Lower lobe of right lung (tissue), 2 donors: ENCODE results near the gene CACUL1. TPM values are rescaled to one million over a fixed set of nuclear protein-coding genes. Genes with fewer than 3 reads are reported as not detected.
"Not testable (repeated sequence)": the region's sequence is repeated elsewhere in the genome, so short reads cannot be mapped to it uniquely, and the experiment has no call there.

Source experiments
- ATAC-seq, 2 donors: fragments of 200-7000 bp; cut with Tn5 transposase; one replicate each; pipeline ENCODE4 v1.9.1; 2020 to 2022; ENCODE audit warnings: mild to moderate bottlenecking in 2 of 2, moderate library complexity in 2 of 2
- DNase-seq: peaks from one replicate; pipeline ENCODE4 v3.0.0-alpha.2; 2020
- H3K27ac ChIP-seq: fragments of 200-600 bp; one replicate; pipeline ENCODE4 v1.8.0; 2022
- H3K27me3 ChIP-seq: fragments of 200-600 bp; one replicate; pipeline ENCODE4 v1.8.0; 2022; ENCODE audit warnings: low read depth
- H3K36me3 ChIP-seq: fragments of 200-600 bp; one replicate; pipeline ENCODE4 v1.8.0; 2022; ENCODE audit warnings: mild to moderate bottlenecking
- H3K4me1 ChIP-seq: fragments of 200-600 bp; one replicate; pipeline ENCODE4 v1.8.0; 2022
- H3K4me3 ChIP-seq: fragments of 200-600 bp; one replicate; pipeline ENCODE4 v1.8.0; 2022; ENCODE audit warnings: mild to moderate bottlenecking
- H3K9me3 ChIP-seq: fragments of 200-600 bp; one replicate; pipeline ENCODE4 v1.8.0; 2022
- CTCF ChIP-seq: fragments of 200-600 bp; IDR thresholded peaks from one replicate; pipeline ENCODE4 v1.8.0; 2022; ENCODE audit warnings: antibody characterized with exemption, mild to moderate bottlenecking
- intact Hi-C: fragments of 100-400 bp; cut with DNase I; formaldehyde crosslinking; loops from one replicate; pipeline ENCODE4 v1.11.0; 2022
- total RNA-seq: library from RNA; stranded (reverse); fragmentation: NEBNext Ultra II Directional; extraction: Animal tissue kit (Norgen Biotek cat#: 25700); gene quantifications from one replicate; pipeline ENCODE4 v1.2.1, GENCODE V29; 2021
- donor health status: DM: no; HTN: yes; CAD: no; lungs with severe emphysema.

The CACUL1 gene
- total RNA-seq, 1 donor from 2014 or later = 45.9 TPM

- Histone ChIP-seq H3K4me1 (peaks cover 36% of the 10 kb centered on the region), H3K4me3 (no peak overlapping the region), H3K27me3 (no peaks in the 10 kb centered on the region), H3K27ac (no peak overlapping the region), H3K36me3 (no peaks in the 10 kb centered on the region), H3K9me3 (no peaks in the 10 kb centered on the region)
- no peak for DNase-seq
- intact Hi-C loops = no loop called here
- no peak for ATAC-seq
- TF ChIP-seq CTCF = no peak
These were observed 6.7 kb downstream of the CACUL1 start for GRCh38 chr10:118748041-118748440.

- intact Hi-C loops = no loop called here
- Histone ChIP-seq H3K9me3 (no peaks in the 10 kb centered on the region), H3K36me3 (no peaks in the 10 kb centered on the region), H3K27me3 (no peaks in the 10 kb centered on the region), H3K27ac (no peak overlapping the region), H3K4me1 (peaks cover 35% of the 10 kb centered on the region), H3K4me3 (no peak overlapping the region)
- DNase-seq (no peak), ATAC-seq (no peak)
- TF ChIP-seq CTCF = no peak
These were observed 8.5 kb downstream of the CACUL1 start for GRCh38 chr10:118746246-118746645.

- Histone ChIP-seq H3K27ac (no peak overlapping the region), H3K4me1 (peaks cover 35% of the 10 kb centered on the region), H3K27me3 (no peaks in the 10 kb centered on the region), H3K36me3 (no peaks in the 10 kb centered on the region), H3K9me3 (no peaks in the 10 kb centered on the region), H3K4me3 (no peak overlapping the region)
- DNase-seq = no peak
- intact Hi-C loops = no loop called here
- no peak for TF ChIP-seq CTCF
- ATAC-seq = no peak
These were observed 9.7 kb downstream of the CACUL1 start for GRCh38 chr10:118745056-118745455.

GRCh38 chr10:118744346-118744918 lies 10.3 kb downstream of the CACUL1 start:
- H3K4me3 ChIP-seq, intact Hi-C loops, H3K27me3 ChIP-seq, H3K27ac ChIP-seq, H3K36me3 ChIP-seq, H3K9me3 ChIP-seq, DNase-seq: not testable (repeated sequence)
- ATAC-seq = peak; percentile 56 to 61
- peaks cover 41% of the 10 kb centered on the region for H3K4me1 ChIP-seq

GRCh38 chr10:118742782-118743181 lies 12.0 kb downstream of the CACUL1 start:
- H3K36me3 ChIP-seq = no peaks in the 10 kb centered on the region
- H3K9me3 ChIP-seq = no peaks in the 10 kb centered on the region
- no peak overlapping the region for H3K4me3 ChIP-seq
- no peaks in the 10 kb centered on the region for H3K27me3 ChIP-seq
- H3K27ac ChIP-seq = no peak overlapping the region
- H3K4me1 ChIP-seq = peaks cover 51% of the 10 kb centered on the region
- no peak for DNase-seq
- no peak for TF ChIP-seq CTCF
- no peak for ATAC-seq
- intact Hi-C loops = no loop called here

- peak in 1 of 2 donors; percentile 46 for ATAC-seq
- H3K4me1 ChIP-seq = peaks cover 54% of the 10 kb centered on the region
These were observed 12.7 kb downstream of the CACUL1 start for GRCh38 chr10:118742032-118742431.

More at GRCh38 chr10:118742032-118742431, 12.7 kb downstream of the CACUL1 start:
- no peak overlapping the region for H3K4me3 ChIP-seq
- no peak for DNase-seq
- no peaks in the 10 kb centered on the region for H3K36me3 ChIP-seq
- no peak overlapping the region for H3K27ac ChIP-seq
- no peaks in the 10 kb centered on the region for H3K27me3 ChIP-seq
- H3K9me3 ChIP-seq = no peaks in the 10 kb centered on the region
- intact Hi-C loops = no loop called here
- no peak for TF ChIP-seq CTCF
